ENCODE results near the gene SLC6A19.

Gene SLC6A19

GRCh38 chr5:1162276-1162675 is 39.1 kb upstream of the SLC6A19 start:
- ATAC-seq (no peak), DNase-seq (no peak)
- Mint-ChIP-seq H3K4me3 (no peak overlapping the region), H3K27ac (no peak overlapping the region), H3K9me3 (peaks cover 0 to 7% of the 10 kb centered on the region in 2 donors), H3K4me1 (no peaks in the 10 kb centered on the region), H3K27me3 (peaks cover 45% of the 10 kb centered on the region)

GRCh38 chr5:1162751-1163150 is 38.6 kb upstream of the SLC6A19 start:
- peaks cover 42% of the 10 kb centered on the region for H3K27me3 Mint-ChIP-seq
- no peak overlapping the region for H3K27ac Mint-ChIP-seq
- no peak for ATAC-seq
- peaks cover under 1% of the 10 kb centered on the region for H3K4me1 Mint-ChIP-seq
- H3K9me3 Mint-ChIP-seq, result peaks cover 0 to 2% of the 10 kb centered on the region in 2 donors
- no peak overlapping the region for H3K4me3 Mint-ChIP-seq
- no peak for DNase-seq

GRCh38 chr5:1163366-1163765 is 38.0 kb upstream of the SLC6A19 start:
- Mint-ChIP-seq H3K4me1 (peaks cover 7% of the 10 kb centered on the region), H3K9me3 (no peaks in the 10 kb centered on the region), H3K27ac (no peak overlapping the region), H3K4me3 (no peak overlapping the region), H3K27me3 (peaks cover 42% of the 10 kb centered on the region)
- ATAC-seq (no peak), DNase-seq (no peak)

GRCh38 chr5:1163879-1164278 is 37.5 kb upstream of the SLC6A19 start:
- ATAC-seq (no peak), DNase-seq (no peak)
- peaks cover 10% of the 10 kb centered on the region for H3K4me1 Mint-ChIP-seq
- no peak overlapping the region for H3K27ac Mint-ChIP-seq
- H3K27me3 Mint-ChIP-seq, result peaks cover 37% of the 10 kb centered on the region
- no peak overlapping the region for H3K4me3 Mint-ChIP-seq
- no peaks in the 10 kb centered on the region for H3K9me3 Mint-ChIP-seq

DNA sequence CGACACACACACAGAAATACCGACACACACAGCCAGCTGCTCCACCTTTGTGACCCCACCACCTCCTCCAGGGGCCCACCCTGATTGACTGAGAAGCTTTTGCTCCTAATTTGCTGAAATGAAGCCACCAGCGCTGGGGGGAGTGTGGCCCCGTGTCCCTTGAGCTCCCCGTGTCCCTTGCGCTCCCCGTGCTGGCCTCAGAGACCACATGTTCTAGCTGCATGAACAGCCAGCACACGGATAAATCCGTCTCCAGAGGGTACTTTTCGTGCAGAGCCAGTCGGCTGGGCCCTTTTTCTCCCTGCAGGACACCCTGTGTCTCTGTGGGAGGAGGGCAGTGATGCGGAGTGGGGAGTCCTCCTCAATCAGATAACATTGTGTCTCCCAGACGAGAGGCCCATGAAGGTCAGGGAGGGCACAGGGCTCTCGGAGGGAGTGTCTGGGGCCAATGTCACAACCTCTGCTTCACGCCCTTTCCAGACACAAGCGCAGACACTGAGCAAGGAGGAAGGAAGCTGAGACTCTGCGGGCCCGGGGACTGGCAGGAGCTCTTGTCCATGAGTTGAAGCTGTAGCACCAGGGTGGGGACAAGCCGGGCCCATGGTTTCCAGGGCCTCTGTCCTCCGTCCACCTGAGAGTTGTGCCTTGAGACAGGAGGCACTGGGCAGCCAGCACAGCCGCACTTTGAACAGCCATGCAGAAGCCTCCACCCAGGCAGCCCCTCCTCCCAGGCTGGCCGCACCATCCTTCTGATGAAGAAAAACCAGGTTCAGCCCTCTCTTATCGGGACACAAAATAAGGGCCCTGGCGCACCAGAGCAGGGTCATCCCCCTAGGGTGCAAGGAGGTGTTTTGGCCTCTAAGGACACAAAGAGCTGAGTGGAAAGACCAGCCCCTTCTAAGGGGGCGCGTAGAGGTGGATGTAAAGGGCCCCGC is 36.4 kb upstream of the SLC6A19 start:
- H3K27ac Mint-ChIP-seq, result no peak overlapping the region
- H3K27me3 Mint-ChIP-seq, result peaks cover 31% of the 10 kb centered on the region
- H3K4me1 Mint-ChIP-seq, result peaks cover 10% of the 10 kb centered on the region

GRCh38 chr5:1165864-1166263 is 35.5 kb upstream of the SLC6A19 start:
- Mint-ChIP-seq H3K27ac (no peak overlapping the region), H3K27me3 (peaks cover 31% of the 10 kb centered on the region), H3K4me1 (peaks cover 10% of the 10 kb centered on the region), H3K9me3 (no peaks in the 10 kb centered on the region), H3K4me3 (no peak overlapping the region)
- ATAC-seq (no peak), DNase-seq (no peak)

More for the DNA sequence above, 36.4 kb upstream of the SLC6A19 start:
- DNase-seq (no peak), ATAC-seq (no peak)
- Mint-ChIP-seq H3K9me3 (no peaks in the 10 kb centered on the region), H3K4me3 (no peak overlapping the region)

- no peak for DNase-seq
- H3K27ac Mint-ChIP-seq, result no peak overlapping the region
- no peaks in the 10 kb centered on the region for H3K9me3 Mint-ChIP-seq
- no peak overlapping the region for H3K4me3 Mint-ChIP-seq
- peaks cover 10% of the 10 kb centered on the region for H3K4me1 Mint-ChIP-seq
- no peak for ATAC-seq
- peaks cover 31% of the 10 kb centered on the region for H3K27me3 Mint-ChIP-seq
Observed at GRCh38 chr5:1166370-1166769, 35.0 kb upstream of the SLC6A19 start.

GRCh38 chr5:1167361-1167727 is 34.1 kb upstream of the SLC6A19 start:
- H3K27me3 Mint-ChIP-seq, result peaks cover 31% of the 10 kb centered on the region
- peak overlapping the region in 1 of 2 donors; percentile 86 for H3K4me3 Mint-ChIP-seq
- no peak overlapping the region for H3K27ac Mint-ChIP-seq
- ATAC-seq, result peak; percentile 4
- DNase-seq, result no peak
- H3K4me1 Mint-ChIP-seq, result peaks cover 10% of the 10 kb centered on the region
- no peaks in the 10 kb centered on the region for H3K9me3 Mint-ChIP-seq

- peak; percentile 70 for ATAC-seq
- Mint-ChIP-seq H3K9me3 (no peaks in the 10 kb centered on the region), H3K4me1 (peaks cover 13% of the 10 kb centered on the region)
Observed at GRCh38 chr5:1167728-1168709, 33.4 kb upstream of the SLC6A19 start.

DNA sequence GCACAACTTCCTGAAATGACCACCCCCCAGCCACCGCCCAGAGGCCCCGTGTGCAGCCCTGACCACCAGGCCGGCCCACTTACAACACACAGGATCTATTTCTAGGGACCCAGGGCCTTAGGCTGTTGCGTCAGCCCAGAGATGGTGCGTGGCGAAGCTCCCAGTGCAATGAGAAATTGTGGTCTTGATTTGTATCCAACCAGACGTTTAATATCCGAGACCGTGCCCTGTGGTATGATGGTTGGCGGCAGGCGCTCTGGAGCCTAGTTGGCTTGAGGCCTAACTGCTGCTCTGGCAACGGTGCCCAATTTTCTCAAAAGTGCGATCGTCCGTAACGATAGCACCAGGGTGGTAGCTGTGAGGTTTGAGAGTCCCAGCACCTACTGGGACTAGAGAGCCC is 32.6 kb upstream of the SLC6A19 start:
- Mint-ChIP-seq H3K9me3 (no peaks in the 10 kb centered on the region), H3K4me3 (no peak overlapping the region), H3K27me3 (peaks cover 37% of the 10 kb centered on the region), H3K27ac (no peak overlapping the region), H3K4me1 (peaks cover 17% of the 10 kb centered on the region)
- ATAC-seq, result no peak
- DNase-seq, result no peak

More at GRCh38 chr5:1167728-1168709, 33.4 kb upstream of the SLC6A19 start:
- peaks cover 33% of the 10 kb centered on the region for H3K27me3 Mint-ChIP-seq
- no peak overlapping the region for H3K27ac Mint-ChIP-seq
- H3K4me3 Mint-ChIP-seq, result peak overlapping the region; percentile 70 to 86
- peak; percentile 60 for DNase-seq

- peaks cover 37% of the 10 kb centered on the region for H3K27me3 Mint-ChIP-seq
- H3K27ac Mint-ChIP-seq, result no peak overlapping the region
- DNase-seq, result no peak
- H3K9me3 Mint-ChIP-seq, result no peaks in the 10 kb centered on the region
- no peak overlapping the region for H3K4me3 Mint-ChIP-seq
- no peak for ATAC-seq
- H3K4me1 Mint-ChIP-seq, result peaks cover 21% of the 10 kb centered on the region
Observed at GRCh38 chr5:1169211-1170115, 31.9 kb upstream of the SLC6A19 start.

DNA sequence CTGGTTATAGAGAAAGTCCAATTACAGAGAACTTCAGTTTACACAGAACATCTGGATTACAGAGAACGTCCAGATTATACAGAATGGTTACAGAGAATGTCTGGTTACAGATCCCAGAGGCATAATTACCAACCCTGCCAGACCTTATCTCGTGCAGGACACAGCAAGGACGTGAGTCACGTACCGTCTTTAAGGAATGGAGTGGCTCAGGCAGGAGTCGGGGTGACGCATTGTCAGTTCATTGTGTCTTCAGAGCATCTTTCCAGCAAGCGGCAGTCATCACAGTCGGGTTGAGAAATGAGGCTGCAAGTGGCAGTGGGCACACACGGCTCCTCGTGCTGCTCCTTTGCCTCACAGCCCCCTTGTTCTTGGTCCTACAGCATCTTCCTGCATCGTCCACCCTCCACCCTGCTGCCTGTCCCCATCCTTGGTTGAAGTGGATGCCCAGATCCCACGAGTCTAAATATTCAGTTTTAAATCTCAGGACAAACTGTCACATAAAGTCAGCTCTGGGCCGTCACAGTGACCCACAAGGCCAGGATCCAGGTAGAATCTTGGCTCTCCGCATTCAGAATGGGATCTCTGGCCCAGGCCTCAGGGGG is 30.0 kb upstream of the SLC6A19 start:
- peaks cover 21% of the 10 kb centered on the region for H3K27me3 Mint-ChIP-seq
- H3K27ac Mint-ChIP-seq, result no peak overlapping the region
- no peak overlapping the region for H3K4me3 Mint-ChIP-seq
- DNase-seq, result no peak
- H3K4me1 Mint-ChIP-seq, result peaks cover 24% of the 10 kb centered on the region
- no peak for ATAC-seq
- H3K9me3 Mint-ChIP-seq, result no peaks in the 10 kb centered on the region

- peaks cover 15% of the 10 kb centered on the region for H3K27me3 Mint-ChIP-seq
- H3K4me3 Mint-ChIP-seq, result peak overlapping the region; percentile 64 to 69
- H3K9me3 Mint-ChIP-seq, result no peaks in the 10 kb centered on the region
- DNase-seq (no peak), ATAC-seq (no peak)
- H3K27ac Mint-ChIP-seq, result no peak overlapping the region
- peaks cover 24% of the 10 kb centered on the region for H3K4me1 Mint-ChIP-seq
Observed at GRCh38 chr5:1172007-1172581, 29.3 kb upstream of the SLC6A19 start.

DNA sequence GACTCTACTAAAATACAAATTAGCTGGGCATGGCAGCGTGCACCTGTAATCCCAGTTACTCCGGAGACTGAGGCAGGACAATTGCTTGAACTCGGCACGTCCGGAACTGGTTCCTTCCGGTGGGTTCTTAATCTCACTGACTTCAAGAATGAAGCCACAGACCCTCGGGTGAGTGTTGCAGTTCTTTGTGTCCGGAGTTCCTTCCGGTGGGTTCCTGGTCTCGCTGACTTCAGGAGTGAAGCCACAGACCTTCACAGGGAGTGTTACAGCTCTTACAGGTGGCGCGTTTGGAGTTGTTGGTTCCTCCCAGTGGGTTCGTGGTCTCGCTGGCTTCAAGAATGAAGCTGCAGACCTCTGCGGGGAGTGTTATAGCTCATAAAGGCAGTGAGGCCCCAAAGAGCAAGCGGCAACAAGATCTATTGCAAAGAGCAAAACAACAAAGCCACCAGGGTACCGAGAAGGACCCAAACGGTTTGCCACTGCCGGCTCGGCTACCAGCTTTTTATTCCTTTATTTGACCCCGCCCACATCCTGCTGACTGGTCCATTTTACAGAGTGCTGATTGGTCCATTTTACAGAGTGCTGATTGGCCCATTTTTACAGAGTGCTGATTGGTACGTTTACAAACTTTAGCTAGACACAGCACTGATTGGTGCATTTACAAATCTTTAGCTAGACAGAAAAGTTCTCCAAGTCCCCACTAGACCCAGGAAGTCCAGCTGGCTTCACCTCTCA is 28.6 kb upstream of the SLC6A19 start:
- peak; percentile 42 to 56 for DNase-seq
- peak overlapping the region in 1 of 2 donors; percentile 62 for H3K27ac Mint-ChIP-seq

More for the DNA sequence above, 28.6 kb upstream of the SLC6A19 start:
- H3K4me1 Mint-ChIP-seq, result peaks cover 22% of the 10 kb centered on the region
- peak overlapping the region; percentile 64 to 69 for H3K4me3 Mint-ChIP-seq
- H3K27me3 Mint-ChIP-seq, result peaks cover 12% of the 10 kb centered on the region
- ATAC-seq, result peak; percentile 53
- H3K9me3 Mint-ChIP-seq, result no peaks in the 10 kb centered on the region

Measured in stimulated activated naive CD8-positive, alpha-beta T cell treated with anti-CD3 and anti-CD28 coated beads, Interleukin-15, amount 100 ng/mL, for 72 hours (primary cell).